ENCODE results near the gene EFNA2.

- TF ChIP-seq POLR2A (IDR thresholded peaks at IDR 0.05) (no peak), CTCF (IDR thresholded peaks at IDR 0.05) (no peak)
Measured at GRCh38 chr19:1247748-1248138, 37.9 kb upstream of the EFNA2 start.
